H1 (cell line): ENCODE data around the gene LITAFD. TPM values are rescaled to one million over a fixed set of nuclear protein-coding genes. Genes with fewer than 3 reads are reported as not detected.

ENCODE experiments used
- BCL11A ChIP-seq, 2 experiments: IDR thresholded peaks; one replicate each; pipeline ENCODE4 v1.6.1; 2011; ENCODE audit warnings: low read depth in 2 of 2, low read length in 2 of 2, mild to moderate bottlenecking in 2 of 2
- BRCA1 ChIP-seq: IDR thresholded peaks from 2 replicates; pipeline ENCODE4 v1.6.1; 2012; ENCODE audit warnings: low read depth, low read length, improper control_type of control experiment
- E2F6 ChIP-seq: IDR thresholded peaks from 2 replicates; pipeline ENCODE4 v1.6.1; 2012; ENCODE audit warnings: inconsistent platforms
- SIRT6 ChIP-seq: IDR thresholded peaks from one replicate; pipeline ENCODE4 v1.7.1; 2012; ENCODE audit warnings: low read length, inconsistent platforms
- TEAD4 ChIP-seq: IDR thresholded peaks from 2 replicates; pipeline ENCODE4 v1.6.1; 2012; ENCODE audit warnings: low read depth, low read length, inconsistent platforms, mixed read lengths
- ZNF274 ChIP-seq: IDR thresholded peaks from 2 replicates; pipeline ENCODE4 v1.7.0; 2012; ENCODE audit warnings: low read length, borderline replicate concordance; ENCODE audit errors: extremely low read depth
- polyA plus RNA-seq, 7 experiments: library from polyadenylated mRNA; depleted of rRNA in 3 of 7; stranded (reverse) in 5 of 7; unstranded in 2 of 7; fragments of >200 nt in 5 of 7; fragments of 200-250 nt in 2 of 7; gene quantifications; 1 replicate in 5 of 7; 2 replicates in 1 of 7; 4 replicates in 1 of 7; pipeline versions ENCODE4 v1.2.1 to v1.2.3, GENCODE V29; 2011 to 2013; ENCODE audit warnings: missing spikeins in 2 of 7, mixed read lengths in 2 of 7
- total RNA-seq: library from RNA; stranded (reverse); fragmentation: NEBNext Ultra II Directional; extraction: Animal tissue kit (Norgen Biotek cat#: 25700); gene quantifications from 2 replicates; pipeline ENCODE4 v1.2.1, GENCODE V29; 2021

LITAFD gene
- total and polyA plus RNA-seq, 2 of the 8 experiments (the other 6 are each of a cell fraction or from before 2014, with no cell fraction given) = not detected

GRCh38 chr16:8908810-8909468 lies 26.8 kb downstream of the LITAFD start (continued):
- TF ChIP-seq E2F6 (no peak), BRCA1 (no peak), SIRT6 (no peak), TEAD4 (no peak), ZNF274 (no peak), BCL11A (IDR thresholded peaks at IDR 0.05; ENCODE audit: low read depth in 2 of 2, low read length in 2 of 2) (no peak)
- TF ChIP-seq, all 59 proteins: peak for 0
